Smooth muscle cell (in vitro differentiated cells): ENCODE data around the gene RAB35. TPM values are rescaled to one million over a fixed set of nuclear protein-coding genes. Genes with fewer than 3 reads are reported as not detected.

Source experiments
- DNase-seq: peaks from one replicate; lab custom pipeline; 2025; ENCODE audit not compliant: unreplicated experiment; lab: John Stamatoyannopoulos, UW
- H2AFZ ChIP-seq: fragments of 200-600 bp; sonication (generic); 2 replicates; pipeline ENCODE4 v1.6.0; 2016; ENCODE audit warnings: antibody characterized with exemption, low read depth, mild to moderate bottlenecking
- H3F3A ChIP-seq: fragments of 200-600 bp; sonication (generic); 2 replicates; pipeline ENCODE4 v1.6.0; 2017; ENCODE audit warnings: antibody characterized with exemption, low read depth
- H3K27ac ChIP-seq: fragments of 200-600 bp; sonication (generic); 2 replicates; pipeline ENCODE4 v1.5.1; 2016; ENCODE audit warnings: low read depth, mild to moderate bottlenecking
- H3K27me3 ChIP-seq: fragments of 200-600 bp; sonication (generic); 2 replicates; pipeline ENCODE4 v1.6.1; 2016; ENCODE audit warnings: low read depth, mild to moderate bottlenecking
- H3K36me3 ChIP-seq: fragments of 200-600 bp; sonication (generic); 2 replicates; pipeline ENCODE4 v1.5.1; 2016; ENCODE audit warnings: low read depth
- H3K4me1 ChIP-seq: fragments of 200-600 bp; sonication (generic); 2 replicates; pipeline ENCODE4 v1.5.1; 2016; ENCODE audit warnings: low read depth
- H3K4me2 ChIP-seq: fragments of 200-600 bp; sonication (generic); 2 replicates; pipeline ENCODE4 v1.6.0; 2016; ENCODE audit warnings: mild to moderate bottlenecking
- H3K4me3 ChIP-seq: fragments of 200-600 bp; sonication (generic); 2 replicates; pipeline ENCODE4 v1.5.1; 2016; ENCODE audit warnings: mild to moderate bottlenecking
- H3K79me2 ChIP-seq: fragments of 200-600 bp; sonication (generic); 2 replicates; pipeline ENCODE4 v1.6.0; 2016; ENCODE audit warnings: low read depth, mild to moderate bottlenecking
- H3K9ac ChIP-seq: fragments of 200-600 bp; sonication (generic); 2 replicates; pipeline ENCODE4 v1.6.0; 2016; ENCODE audit warnings: low read depth
- H3K9me3 ChIP-seq: fragments of 200-600 bp; sonication (generic); replicated peaks from 2 replicates; pipeline ENCODE4 v1.5.1; 2016; ENCODE audit warnings: low read depth
- H4K20me1 ChIP-seq: fragments of 200-600 bp; sonication (generic); 2 replicates; pipeline ENCODE4 v1.6.0; 2016; ENCODE audit warnings: low read depth
- CTCF ChIP-seq: fragments of 200-600 bp; sonication (generic); IDR thresholded peaks from 2 replicates; pipeline ENCODE4 v1.5.1; 2017; ENCODE audit warnings: borderline replicate concordance, mild to moderate bottlenecking, antibody characterized with exemption; ENCODE audit not compliant: insufficient read depth, poor library complexity, severe bottlenecking
- WGBS: methylation state at CpG from one replicate; pipeline ENCODE4 v1.1.7; 2016; ENCODE audit warnings: low lambda C conversion rate; 5-methylcytosine and 5-hydroxymethylcytosine counted together
- polyA plus RNA-seq: library from polyadenylated mRNA; unstranded; fragments of >200 nt; fragmentation: Nextera tagmentation; extraction: Ambion mirVana; gene quantifications from 2 replicates; pipeline ENCODE4 v1.2.1, GENCODE V29; 2016
- total RNA-seq: library from RNA; depleted of rRNA; stranded (reverse); fragments of >200 nt; gene quantifications from 2 replicates; pipeline ENCODE4 v1.2.3, GENCODE V29; 2014

RAB35 gene
- total and polyA plus RNA-seq, 2 experiments from 2014 or later = 19.1 to 19.3 TPM

GRCh38 chr12:120121343-120121742, 4.8 kb upstream of the RAB35 start:
- 88% methylated on average over 2 of the region's 2 CpGs for WGBS
- Histone ChIP-seq H3K27ac (no peak overlapping the region), H3K9ac (no peak overlapping the region)

GRCh38 chr12:120119271-120119973, 2.9 kb upstream of the RAB35 start:
- no peaks in the 10 kb centered on the region for H3K9me3 ChIP-seq
- 93% methylated on average over 9 of the region's 9 CpGs for WGBS
- H3K79me2 ChIP-seq = peaks cover 18% of the 10 kb centered on the region
- H3K4me2 ChIP-seq = peak overlapping the region; percentile 21
- peaks cover 21% of the 10 kb centered on the region for H4K20me1 ChIP-seq
- H3K4me1 ChIP-seq = peaks cover 26% of the 10 kb centered on the region
- no peaks in the 10 kb centered on the region for H3K27me3 ChIP-seq
- H2AFZ ChIP-seq = no peak overlapping the region
- DNase-seq = no peak
- H3K9ac ChIP-seq = no peak overlapping the region
- H3F3A ChIP-seq = peaks cover 16% of the 10 kb centered on the region
- no peak overlapping the region for H3K4me3 ChIP-seq
- no peaks in the 10 kb centered on the region for H3K36me3 ChIP-seq
- peak overlapping the region; percentile 76 for H3K27ac ChIP-seq
- TF ChIP-seq CTCF = no peak

More at GRCh38 chr12:120121343-120121742, 4.8 kb upstream of the RAB35 start:
- no peaks in the 10 kb centered on the region for H3K27me3 ChIP-seq
- no peak overlapping the region for H3K4me2 ChIP-seq
- H3K4me1 ChIP-seq = peaks cover 15% of the 10 kb centered on the region
- H4K20me1 ChIP-seq = peaks cover 4% of the 10 kb centered on the region
- peaks cover 16% of the 10 kb centered on the region for H3F3A ChIP-seq
- no peak overlapping the region for H3K4me3 ChIP-seq
- no peak for DNase-seq
- no peak for TF ChIP-seq CTCF
- no peaks in the 10 kb centered on the region for H3K36me3 ChIP-seq
- no peaks in the 10 kb centered on the region for H3K79me2 ChIP-seq
- H3K9me3 ChIP-seq = no peaks in the 10 kb centered on the region
- no peak overlapping the region for H2AFZ ChIP-seq

GRCh38 chr12:120118321-120119061, 1.9 kb upstream of the RAB35 start:
- Histone ChIP-seq H3K9ac (peak overlapping the region; percentile 62), H3K4me2 (peak overlapping the region; percentile 89), H4K20me1 (peaks cover 31% of the 10 kb centered on the region), H3K9me3 (no peaks in the 10 kb centered on the region), H3F3A (peaks cover 16% of the 10 kb centered on the region), H2AFZ (no peak overlapping the region), H3K79me2 (peaks cover 27% of the 10 kb centered on the region), H3K27ac (peak overlapping the region; percentile 76), H3K4me3 (peak overlapping the region; percentile 72), H3K27me3 (no peaks in the 10 kb centered on the region), H3K36me3 (no peaks in the 10 kb centered on the region), H3K4me1 (peaks cover 26% of the 10 kb centered on the region)
- DNase-seq = no peak
- TF ChIP-seq CTCF = no peak
- 32% methylated on average over 11 of the region's 11 CpGs for WGBS
